ENCODE results near the gene SOX9.
"Not testable (repeated sequence)": the region's sequence is repeated elsewhere in the genome, so short reads cannot be mapped to it uniquely, and the experiment has no call there.

SOX9 gene

GRCh38 chr17:72111926-72112325 lies 8.9 kb upstream of the SOX9 start:
- not testable (repeated sequence) for DNase-seq

GRCh38 chr17:72113751-72114150 lies 7.1 kb upstream of the SOX9 start:
- DNase-seq, result no peak

- no peak for DNase-seq
Measured at GRCh38 chr17:72115781-72116525, 4.9 kb upstream of the SOX9 start.

- DNase-seq, result no peak
Measured at GRCh38 chr17:72116661-72117521, 3.9 kb upstream of the SOX9 start.

GRCh38 chr17:72117535-72118334 lies 3.1 kb upstream of the SOX9 start:
- no peak for DNase-seq

GRCh38 chr17:72118335-72119076 lies 2.3 kb upstream of the SOX9 start:
- DNase-seq, result peak in 1 of 2 experiments; percentile 10

- DNase-seq, result no peak
Measured at GRCh38 chr17:72119077-72119872, 1.5 kb upstream of the SOX9 start.

- DNase-seq, result no peak
Measured at GRCh38 chr17:72119873-72120641, 763 bp upstream of the SOX9 start.

- no peak for DNase-seq
Measured at GRCh38 chr17:72121164-72122009, 567 bp downstream of the SOX9 start.

- no peak for DNase-seq
Measured at GRCh38 chr17:72122010-72122764, 1.4 kb downstream of the SOX9 start.

GRCh38 chr17:72122765-72123529 lies 2.1 kb downstream of the SOX9 start:
- DNase-seq, result no peak

GRCh38 chr17:72123530-72124437 lies 3.0 kb downstream of the SOX9 start:
- no peak for DNase-seq

- DNase-seq, result no peak
Measured at GRCh38 chr17:72124438-72124775, 3.6 kb downstream of the SOX9 start.

GRCh38 chr17:72125226-72125651 lies 4.4 kb downstream of the SOX9 start:
- DNase-seq, result no peak

GRCh38 chr17:72125742-72126141 lies 4.9 kb downstream of the SOX9 start:
- no peak for DNase-seq

GRCh38 chr17:72126575-72127486 lies 6.0 kb downstream of the SOX9 start:
- no peak for DNase-seq
